Smooth muscle cell of the brain vasculature (primary cell): ENCODE data around the gene KIAA0930.

ENCODE experiments used
- DNase-seq: peaks from one replicate; pipeline ENCODE4 v3.0.0-alpha.2; 2012; ENCODE audit warnings: low read depth, low spot score

KIAA0930 gene

DNA sequence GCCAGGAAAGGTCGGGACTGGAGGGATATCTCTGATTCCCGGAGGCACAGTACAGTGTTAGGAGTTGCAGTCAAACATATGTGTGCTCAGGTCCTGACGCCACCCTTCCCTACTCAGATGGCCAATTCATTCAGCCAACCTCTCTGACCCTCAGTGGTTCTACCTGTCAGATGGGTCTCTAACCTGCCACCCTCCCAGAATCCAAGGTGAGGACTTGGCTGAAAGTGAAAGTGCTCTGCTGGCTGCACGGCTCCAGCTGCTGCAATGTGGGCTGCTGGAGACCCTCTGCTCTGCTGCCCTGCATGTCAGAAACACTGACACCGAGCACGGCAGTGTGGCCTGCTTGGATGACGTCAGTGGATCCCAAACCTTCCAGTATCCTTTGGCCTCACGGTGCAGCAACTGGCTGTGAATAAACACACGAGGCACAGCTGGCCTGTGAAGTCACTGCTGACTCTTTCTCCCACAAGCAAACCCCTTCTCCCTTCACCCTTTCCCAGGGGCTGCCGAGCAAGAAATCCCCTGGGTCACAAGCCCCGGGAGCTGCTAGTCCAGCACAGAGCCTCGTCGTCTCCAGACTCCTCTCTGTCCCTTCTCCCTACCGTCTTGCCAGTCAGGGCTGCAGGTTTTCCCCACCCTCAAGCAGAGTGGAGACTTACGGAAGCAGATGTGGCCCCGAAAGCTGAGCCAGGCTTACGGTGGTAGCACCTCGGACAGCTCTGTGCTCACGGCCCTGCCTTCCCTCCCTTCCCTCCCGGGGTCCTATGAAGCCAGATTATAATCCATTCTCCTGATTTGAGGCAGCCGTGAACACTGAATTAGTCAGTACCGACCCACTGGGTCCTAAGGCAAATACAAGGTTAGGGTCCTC is 24.3 kb downstream of the KIAA0930 start:
- no peak for DNase-seq

DNA sequence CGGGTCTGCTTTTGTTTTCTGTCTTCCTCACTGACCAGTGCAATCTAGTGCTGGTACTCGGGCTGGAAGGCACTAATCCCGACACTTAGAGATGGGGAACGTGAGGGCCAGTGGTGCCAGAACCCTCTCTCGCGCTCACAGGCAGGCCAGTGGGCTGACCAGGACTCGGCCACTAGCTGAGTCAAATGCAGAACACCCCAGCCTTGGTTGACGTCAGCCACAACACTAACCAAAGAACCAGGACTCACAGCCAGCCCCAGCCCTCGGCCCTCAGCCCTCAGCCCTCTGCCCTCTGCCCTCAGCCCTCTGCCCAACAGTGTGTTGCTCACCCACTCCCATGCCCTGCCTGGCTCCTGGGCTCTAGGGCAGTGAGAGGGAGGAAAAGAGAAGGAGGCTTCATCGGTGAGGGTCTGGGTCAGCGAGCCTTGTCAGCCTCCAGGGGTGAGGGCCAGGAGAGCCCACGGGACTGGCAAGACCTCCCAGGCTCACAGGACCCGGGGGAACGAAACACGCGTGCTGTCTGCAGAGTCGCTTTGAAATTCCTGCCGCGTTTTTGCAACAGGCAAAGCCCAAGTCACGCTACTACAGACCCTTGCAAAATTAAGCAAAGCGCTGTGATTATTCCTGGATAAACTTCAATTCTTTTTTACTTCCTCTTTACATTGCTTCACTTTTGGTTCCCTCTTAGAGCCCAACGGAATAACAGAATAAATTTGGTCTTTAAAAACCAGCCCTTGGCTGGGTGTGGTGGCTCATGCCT is 27.5 kb downstream of the KIAA0930 start:
- DNase-seq: no peak

DNA sequence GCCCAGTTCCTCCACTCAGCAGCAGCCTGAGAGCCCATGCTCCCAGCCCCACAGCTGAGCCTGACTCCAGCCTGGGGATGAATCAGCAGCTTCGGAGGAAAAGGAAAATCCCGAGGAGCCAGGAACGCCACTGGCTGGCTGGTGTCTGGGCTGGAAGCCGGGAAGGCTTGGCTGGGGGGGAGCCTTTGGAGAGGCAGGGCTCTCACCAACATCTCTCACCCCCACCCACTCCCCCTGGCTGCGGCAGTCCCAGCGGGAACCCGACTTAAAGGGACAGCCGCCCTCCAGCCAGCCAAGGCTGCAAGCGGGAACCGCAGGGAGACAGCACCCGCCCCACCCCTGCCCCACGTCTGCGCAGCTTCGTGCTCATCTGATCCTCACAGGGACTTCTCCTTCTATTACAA is 28.4 kb downstream of the KIAA0930 start:
- peak; percentile 64 for DNase-seq

DNA sequence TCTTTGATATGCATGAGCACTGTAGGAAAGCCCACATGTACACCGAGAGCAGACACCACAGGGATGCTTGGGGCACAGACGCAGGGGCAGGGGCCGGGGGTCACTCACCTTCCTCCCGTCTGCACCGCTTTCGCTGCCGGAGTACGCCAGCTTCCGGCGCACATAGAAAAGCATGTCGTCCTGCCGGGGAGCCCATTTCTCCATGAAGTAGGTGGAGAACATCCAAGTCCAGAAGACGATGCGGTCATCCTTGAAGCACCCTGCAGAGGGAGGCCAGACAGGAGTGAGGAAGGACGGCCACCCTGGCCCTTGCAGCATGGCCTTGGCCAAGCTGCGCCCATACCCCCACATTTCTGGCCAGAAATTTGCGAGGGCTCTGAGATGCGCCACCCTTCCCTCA is 28.8 kb downstream of the KIAA0930 start:
- DNase-seq: no peak

DNA sequence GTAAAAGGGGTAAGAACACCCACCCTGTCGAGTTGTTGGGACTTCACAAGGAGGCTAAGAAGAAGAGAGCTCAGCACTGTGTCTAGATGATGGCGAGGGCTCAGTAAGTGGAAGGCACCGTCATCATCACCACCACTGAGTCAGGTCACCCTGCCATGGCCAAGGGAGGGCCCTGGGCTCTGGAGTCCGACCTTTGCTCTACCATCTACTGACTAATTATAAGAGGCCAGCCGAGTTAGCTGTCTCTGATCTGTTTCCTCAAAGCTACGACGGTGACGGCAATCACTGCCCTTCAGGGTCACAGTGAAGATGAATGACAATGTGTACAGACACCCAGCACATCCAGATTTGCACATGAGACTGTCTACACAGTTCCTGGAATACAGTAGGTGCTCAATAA is 29.3 kb downstream of the KIAA0930 start:
- DNase-seq: no peak

DNA sequence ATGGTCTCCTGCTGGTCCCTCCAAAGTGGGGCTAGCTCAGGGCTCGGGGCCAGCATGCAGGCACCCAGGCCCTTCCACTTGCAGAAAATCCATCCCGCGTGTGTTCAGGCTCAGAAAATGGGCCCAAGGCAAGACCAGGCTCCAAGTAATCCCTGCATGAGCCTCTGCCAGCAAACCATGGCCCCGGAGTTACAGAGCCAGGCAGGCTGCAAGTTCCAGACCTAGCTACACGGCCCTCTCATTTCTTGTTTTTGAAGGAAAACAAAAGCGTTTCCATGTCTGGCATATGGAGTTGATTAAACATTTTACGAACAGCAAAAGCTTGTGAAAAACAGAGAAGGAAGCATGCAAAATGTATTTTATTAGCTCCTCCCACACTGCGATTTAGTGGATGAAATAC is 29.7 kb downstream of the KIAA0930 start:
- DNase-seq: no peak

DNA sequence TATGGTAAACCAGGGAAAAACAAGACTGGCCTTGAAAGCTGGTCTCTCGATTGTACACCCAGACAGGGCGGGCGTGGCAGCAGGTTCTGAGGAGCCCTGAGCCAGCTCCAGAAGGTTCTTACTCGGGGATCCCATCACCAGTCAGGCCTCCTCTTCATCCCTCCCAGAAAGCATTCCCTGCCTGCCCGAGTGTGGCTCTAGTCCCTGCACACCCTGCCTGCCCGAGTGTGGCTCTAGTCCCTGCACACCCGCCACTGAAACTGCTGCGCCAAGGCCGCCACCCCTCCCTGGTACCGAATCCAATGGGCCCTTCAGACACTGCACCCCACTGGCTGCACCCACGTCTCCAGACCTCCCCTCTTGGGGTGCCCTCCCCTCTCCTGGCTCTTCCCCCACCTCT is 30.1 kb downstream of the KIAA0930 start:
- DNase-seq: no peak

DNA sequence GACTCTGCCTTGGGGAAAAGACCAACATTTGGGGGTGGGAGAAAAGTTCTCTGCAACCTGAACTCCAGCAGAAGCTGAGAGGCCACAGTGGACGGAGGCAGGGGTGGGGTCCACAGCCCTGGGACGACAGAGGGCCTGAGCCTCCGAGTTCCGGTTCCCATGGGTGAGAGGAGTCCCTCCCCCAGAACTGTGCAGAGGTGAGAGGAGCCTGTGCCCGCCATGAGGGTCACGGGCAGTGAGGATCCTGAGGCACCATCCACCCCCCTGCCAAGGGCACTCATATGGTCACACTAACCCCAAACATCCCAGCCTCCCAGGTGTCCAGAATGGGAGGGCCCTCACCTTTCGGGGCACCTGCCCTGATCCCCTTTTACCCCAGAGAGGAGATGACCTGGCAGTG is 30.5 kb downstream of the KIAA0930 start:
- no peak for DNase-seq

DNA sequence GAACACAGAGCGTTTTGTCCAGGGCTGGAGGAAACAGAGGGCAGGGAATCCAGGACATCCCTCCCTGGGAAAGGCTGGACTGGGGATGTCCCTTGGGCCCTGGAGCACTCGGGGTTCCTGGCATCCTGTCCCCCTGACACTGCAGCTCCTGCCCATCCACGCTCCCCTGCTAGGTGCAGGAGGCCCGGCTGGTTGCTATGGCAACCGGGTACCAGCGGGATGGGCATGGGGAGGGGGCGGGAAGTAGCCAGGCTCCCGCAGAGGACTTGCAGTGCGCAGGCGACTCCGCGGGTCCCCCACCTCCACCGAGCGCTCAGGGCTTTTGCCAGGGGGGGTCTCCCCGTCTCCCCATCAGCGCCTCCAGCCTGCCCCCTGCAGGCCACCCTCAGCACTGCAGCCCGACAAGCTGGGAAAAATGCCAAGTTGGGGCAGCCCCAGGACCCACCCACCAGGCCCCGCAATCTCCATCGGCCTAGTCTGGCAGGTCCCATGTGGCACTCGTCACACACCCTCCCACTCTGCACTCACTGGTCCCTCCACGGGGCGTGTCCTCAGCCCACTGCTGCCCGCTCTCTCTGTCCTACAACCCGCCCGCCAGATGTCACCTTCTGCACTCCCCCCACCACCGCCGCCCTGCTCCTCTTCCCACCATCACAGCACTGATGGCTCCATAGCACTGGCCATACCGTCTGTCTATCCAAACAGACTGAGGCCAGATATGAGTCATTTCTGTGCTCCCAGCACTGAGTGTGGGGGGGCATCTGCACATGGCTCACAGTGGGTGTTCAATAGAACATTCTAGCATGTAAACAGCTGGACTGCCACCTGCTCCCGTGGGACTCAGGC is 31.5 kb downstream of the KIAA0930 start:
- DNase-seq: peak; percentile 36

DNA sequence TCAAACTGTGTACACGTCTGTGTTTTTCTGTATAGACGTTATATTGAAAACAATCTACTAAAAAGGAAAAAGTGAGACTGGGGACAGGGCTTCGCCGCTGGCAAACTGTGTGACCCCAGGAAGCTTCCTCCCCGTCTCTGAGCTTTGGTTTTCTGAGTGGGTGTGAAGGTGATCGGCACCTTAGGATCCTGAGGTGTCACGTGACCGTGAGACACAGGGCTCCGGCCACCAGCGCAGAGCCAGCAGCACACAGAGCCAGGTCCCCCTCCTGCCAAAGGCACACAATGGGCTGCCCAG is 32.0 kb downstream of the KIAA0930 start:
- no peak for DNase-seq

DNA sequence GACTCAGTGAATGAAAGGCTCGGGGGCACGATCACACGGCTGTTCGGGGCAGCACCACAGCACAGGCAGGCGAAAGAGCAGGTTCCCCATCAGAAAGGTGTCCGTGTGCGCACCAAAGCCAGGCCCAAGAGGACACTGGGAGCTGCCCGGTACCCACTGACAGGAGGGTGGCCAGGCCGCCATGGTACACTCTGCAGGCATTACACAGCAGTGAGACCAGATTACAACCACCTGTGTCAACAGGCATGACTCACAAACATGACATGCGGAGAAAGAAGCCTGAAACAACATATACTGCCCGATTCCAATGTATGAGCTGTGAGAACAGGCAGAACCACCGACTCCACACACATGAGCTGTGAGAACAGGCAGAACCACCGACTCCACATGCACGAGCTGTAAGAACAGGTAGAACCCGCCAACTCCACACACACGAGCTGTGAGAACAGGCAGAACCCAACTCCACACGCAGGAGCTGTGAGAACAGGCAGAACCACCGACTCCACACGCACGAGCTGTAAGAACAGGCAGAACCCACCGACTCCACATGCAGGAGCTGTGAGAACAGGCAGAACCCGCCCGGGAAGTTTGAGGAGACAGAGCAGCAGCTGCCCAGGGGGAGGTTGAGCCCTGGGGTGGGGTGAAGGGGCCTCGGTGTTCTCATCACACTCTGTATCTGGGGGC is 32.6 kb downstream of the KIAA0930 start:
- DNase-seq: peak; percentile 65

DNA sequence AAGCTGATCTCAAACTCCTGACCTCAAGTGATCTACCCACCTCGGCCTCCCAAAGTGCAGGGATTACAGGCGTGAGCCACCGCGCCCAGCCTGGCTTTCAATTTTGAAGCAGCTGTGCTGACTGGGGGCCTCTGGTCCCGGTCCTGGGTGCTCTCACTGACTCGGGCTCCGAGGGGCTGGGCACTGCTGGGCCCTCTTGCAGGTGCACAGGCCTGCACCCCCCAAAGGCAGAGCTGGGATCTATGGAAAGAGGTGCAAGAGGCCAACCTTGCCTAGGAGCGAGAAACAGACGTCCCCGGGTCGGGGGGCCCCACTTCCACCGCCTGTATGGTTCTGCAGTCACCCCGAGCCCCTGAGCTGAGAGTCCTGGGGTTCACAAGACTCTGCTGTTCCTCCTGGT is 33.2 kb downstream of the KIAA0930 start:
- DNase-seq: no peak

DNA sequence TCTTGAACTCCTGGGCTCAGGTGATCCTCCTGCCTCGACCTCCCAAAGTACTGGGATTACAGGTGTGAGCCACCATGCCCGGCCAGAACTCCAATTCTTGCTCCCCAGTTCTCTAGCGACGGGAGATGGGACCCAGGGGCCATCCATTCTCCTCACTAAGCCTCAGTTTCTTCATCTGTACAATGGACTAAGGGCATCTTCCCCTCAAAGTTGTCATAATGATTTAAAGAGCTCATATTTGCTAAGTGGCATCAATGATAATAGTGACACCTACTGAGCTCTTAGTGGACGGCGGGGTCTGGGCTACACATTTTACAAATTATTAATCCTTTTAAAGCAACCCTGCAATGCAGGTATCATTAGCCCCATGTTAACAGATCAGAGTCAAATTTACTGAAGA is 34.5 kb downstream of the KIAA0930 start:
- DNase-seq: no peak

DNA sequence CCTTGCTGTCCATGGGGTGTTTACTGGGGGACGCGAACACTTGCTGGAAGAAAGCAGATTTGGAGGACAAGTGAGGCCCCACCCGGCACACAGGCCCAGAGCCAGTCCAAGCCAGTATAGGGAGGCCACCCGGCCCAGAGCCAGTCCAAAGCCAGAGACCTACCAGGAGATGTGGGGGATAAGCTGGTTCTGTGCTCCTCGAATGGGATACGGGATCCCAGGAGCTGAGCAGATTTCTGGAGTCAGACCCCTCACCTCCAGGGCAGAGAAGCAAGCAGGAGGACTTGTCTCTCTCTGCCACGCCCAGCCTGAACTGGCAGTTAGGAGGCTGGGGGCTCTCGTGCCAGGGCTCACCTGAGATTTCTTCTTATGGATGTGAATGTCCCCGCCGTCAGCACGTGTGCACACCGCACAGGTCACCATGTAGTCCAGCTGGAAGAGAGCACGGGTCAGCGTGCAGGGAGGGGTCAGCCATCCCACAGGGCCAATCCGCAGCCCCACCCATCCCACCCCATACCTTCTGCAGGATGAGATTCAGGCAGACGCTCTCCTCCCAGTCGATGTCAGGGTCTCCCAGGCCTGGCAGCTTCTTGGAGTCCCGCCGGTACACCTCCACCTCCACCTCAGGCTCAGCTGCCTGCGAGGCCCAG is 35.3 kb downstream of the KIAA0930 start:
- DNase-seq: no peak

DNA sequence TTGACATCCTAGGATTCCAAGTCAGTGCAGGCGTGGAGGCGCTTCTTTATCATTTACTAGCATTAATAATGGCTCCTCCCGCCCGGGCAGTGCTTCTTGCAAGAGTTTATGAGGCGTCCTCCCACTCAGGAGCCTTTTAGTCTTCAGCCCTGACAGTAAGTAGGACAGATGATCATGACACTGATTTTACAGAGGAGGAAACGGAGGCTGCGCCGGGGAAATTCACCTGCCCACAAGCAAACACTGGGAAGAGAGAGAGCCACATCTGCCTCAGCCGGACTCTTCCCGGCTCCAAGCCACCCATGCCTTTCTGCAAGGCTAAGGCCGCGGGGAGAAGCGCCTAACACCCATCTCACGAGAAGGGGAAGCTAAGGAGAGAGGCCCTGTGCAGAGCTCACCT is 35.9 kb downstream of the KIAA0930 start:
- DNase-seq: no peak

DNA sequence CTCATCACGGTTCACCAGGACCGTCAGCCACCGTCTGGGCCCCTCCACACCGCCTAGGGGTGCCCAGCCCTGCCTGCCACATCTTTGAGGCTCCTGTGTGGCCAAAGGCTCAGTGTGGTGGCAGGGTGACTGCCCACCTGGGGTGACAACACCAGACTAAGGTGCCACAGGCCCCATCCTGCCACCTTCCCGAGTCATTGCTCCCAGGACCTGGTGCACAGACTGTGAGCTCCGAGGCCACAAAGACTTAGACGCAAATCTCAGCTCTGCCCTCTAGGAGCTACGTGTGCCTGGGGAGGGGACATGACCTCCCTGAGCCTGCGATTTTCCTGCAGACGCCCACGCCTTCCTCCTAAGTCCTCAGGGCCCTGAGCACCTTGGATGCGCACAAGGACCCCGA is 36.5 kb downstream of the KIAA0930 start:
- DNase-seq: no peak

DNA sequence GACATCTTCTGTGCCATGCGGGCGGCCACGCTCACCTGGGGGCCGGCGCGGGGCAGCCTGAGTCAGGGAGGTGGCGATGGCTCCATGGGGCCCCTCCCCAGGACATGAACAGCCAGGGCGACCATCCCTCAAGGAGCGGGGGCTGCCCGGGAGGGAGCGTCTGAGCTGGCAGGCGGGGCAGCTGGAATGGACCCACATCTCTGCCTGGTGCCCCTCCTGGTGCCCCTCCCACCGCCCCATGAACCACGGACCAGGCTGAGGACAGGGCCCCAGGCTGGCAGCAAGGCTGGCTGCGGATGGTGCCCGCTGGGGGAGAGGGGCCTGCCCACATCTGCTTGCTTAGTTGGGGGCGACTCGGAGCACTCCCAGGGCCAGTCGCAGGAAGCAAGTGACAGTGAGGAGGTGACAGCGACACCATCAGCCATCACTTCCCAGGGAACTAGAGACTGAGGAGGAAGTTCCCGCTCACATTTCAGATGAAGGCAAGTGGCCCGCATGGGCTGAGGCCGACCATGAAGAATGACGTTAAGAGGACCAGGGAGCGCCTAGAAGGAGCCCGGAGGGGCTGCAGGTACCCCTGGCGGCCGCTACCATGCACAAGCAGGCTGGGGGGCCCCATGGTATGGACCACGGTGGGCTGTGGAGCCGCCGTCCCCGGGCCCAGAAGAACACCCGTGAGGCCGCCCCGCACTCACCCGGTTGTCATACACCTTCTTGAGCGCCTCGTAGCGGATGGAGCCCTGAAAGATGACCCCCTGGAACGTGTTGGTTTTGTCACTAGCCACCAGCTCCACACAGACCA is 37.3 kb downstream of the KIAA0930 start:
- DNase-seq: no peak

DNA sequence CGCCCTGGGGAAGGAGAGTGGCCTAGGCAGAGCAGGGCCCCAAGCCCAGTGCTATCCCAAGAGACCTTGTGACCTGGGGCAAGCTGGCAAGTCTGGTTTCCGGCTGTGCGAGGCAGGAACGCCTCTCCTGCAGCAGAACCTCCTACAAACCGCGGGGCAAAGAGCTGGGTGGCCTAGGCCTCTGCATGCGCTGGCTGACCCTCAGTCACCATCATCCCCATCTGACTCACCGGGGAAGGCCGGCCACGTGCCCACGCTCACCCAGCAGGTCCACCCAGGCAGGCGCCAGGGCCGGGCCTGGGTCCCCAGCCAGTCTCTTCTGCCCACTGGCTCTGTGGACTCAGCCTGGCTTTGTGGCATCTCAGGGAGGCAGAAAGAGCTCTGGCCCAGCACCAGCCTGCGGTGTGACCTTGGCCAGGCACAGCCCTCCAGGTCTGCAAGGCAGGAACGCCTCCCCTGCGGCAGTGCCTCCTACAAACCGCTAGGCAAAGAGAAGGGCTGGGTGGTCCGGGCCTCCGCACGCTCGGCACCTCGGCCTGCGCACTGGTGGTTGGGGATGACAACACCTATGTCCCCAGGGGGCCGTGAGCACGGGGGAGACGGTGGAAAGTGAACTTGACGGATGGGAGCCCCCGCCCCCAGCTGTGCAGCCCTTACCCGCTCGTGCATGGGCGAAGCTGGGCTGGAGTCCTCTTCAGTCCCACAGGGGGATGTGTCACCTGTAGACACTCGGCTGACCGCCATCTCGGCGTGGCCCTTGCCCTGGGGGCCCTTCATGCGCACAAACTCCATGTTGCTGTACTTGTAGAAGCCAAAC is 38.2 kb downstream of the KIAA0930 start:
- DNase-seq: no peak

DNA sequence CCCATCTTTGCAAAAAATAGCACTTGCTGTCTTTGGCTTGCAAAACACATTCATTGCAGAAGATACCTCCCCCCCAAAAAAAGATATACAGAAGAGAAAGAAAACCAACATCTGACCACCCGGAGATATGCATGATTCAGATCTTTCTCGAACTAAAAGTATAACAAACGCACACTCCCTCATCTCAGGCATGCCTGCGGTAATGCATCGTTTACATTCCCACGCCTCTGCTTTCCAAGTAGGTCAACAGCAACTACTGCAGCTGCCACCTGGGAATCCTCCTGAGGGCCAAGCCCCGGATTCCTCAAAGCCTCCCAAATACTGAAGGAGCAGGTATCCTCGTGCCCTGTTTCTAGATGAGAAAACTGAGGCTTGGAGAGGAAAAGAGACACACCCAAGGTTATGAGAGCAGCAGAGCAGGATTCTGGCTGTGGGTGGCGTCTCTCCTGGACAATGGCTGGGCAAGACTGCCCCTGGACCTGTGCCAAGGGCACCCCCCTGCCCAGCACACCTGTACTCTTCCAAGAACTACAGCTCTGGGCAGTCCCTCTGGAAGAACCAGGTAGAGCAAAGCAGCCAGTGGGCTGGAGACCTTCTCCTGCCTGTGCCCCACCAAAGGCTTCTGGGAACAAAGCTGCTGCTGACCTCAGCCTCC is 38.9 kb downstream of the KIAA0930 start:
- DNase-seq: peak; percentile 88
